K562 (cell line): ENCODE measurements around the gene PTGER4. TPM values are rescaled to one million over a fixed set of nuclear protein-coding genes. Genes with fewer than 3 reads are reported as not detected.

Experiments used
- CEBPG ChIP-seq, 3 experiments: fragments of 200-800 bp in 1 of 3; sonication (Bioruptor generic) in 1 of 3; sonication (generic) in 1 of 3; formaldehyde crosslinking in 1 of 3; IDR thresholded peaks in 2 of 3; conservative IDR thresholded peaks in 1 of 3; 2 replicates each; pipeline versions ENCODE4 v1.6.1 to v1.8.0; 2016 to 2022; ENCODE audit warnings: missing compliant biosample characterization in 2 of 3, missing genetic modification characterization in 2 of 3, mild to moderate bottlenecking in 1 of 3, missing genetic modification reagents in 1 of 3
- polyA plus RNA-seq, 8 experiments: library from polyadenylated mRNA; depleted of rRNA in 4 of 8; stranded (reverse) in 5 of 8; unstranded in 3 of 8; fragments of >200 nt; fragmentation: Nextera tagmentation in 2 of 8; fragmentation: Illumina TruSeq in 1 of 8; extraction: Ambion mirVana in 2 of 8; extraction: Trizol in 1 of 8; gene quantifications; 2 replicates each; pipeline versions ENCODE4 v1.2.1 to v1.2.3, GENCODE V29; 2011 to 2014; ENCODE audit warnings: inconsistent platforms in 1 of 8, missing spikeins in 1 of 8
- total RNA-seq, 7 experiments: library from RNA; depleted of rRNA in 6 of 7; stranded (reverse); fragments of >200 nt in 6 of 7; fragmentation: Illumina TruSeq in 2 of 7; extraction: Trizol in 2 of 7; gene quantifications; 2 replicates each; pipeline versions ENCODE4 v1.2.1 to v1.2.3, GENCODE V29; 2011 to 2021; ENCODE audit warnings: low replicate concordance in 1 of 7
- TF ChIP-seq, protein P1 (sequence below), 2 experiments: IDR thresholded peaks; 2 replicates each; pipeline ENCODE4 v1.6.1; 2011; ENCODE audit warnings: borderline replicate concordance in 1 of 2, control low read depth in 1 of 2, low read depth in 1 of 2, low read length in 1 of 2, mild to moderate bottlenecking in 1 of 2, mixed read lengths in 1 of 2, moderate library complexity in 1 of 2; ENCODE audit not compliant: insufficient read depth in 1 of 2, insufficient read length in 1 of 2, poor library complexity in 1 of 2, severe bottlenecking in 1 of 2; ENCODE audit errors: extremely low read depth in 1 of 2
- TF ChIP-seq, protein P2 (sequence below): sonication (generic); formaldehyde crosslinking; IDR thresholded peaks from 2 replicates; pipeline ENCODE4 v1.8.0; 2022; ENCODE audit warnings: missing genetic modification reagents, mild to moderate bottlenecking, borderline replicate concordance
- TF ChIP-seq, protein P3 (sequence below): fragments of 250-450 bp; sonication (Bioruptor Pico); IDR thresholded peaks from 2 replicates; pipeline ENCODE4 v1.4.0; 2020; ENCODE audit warnings: mild to moderate bottlenecking, moderate library complexity, borderline replicate concordance

PTGER4 gene
- total and polyA plus RNA-seq, 9 of the 15 experiments (the other 6 are each of a cell fraction or from before 2014, with no cell fraction given), result 0.31 TPM; not detected in 8

DNA sequence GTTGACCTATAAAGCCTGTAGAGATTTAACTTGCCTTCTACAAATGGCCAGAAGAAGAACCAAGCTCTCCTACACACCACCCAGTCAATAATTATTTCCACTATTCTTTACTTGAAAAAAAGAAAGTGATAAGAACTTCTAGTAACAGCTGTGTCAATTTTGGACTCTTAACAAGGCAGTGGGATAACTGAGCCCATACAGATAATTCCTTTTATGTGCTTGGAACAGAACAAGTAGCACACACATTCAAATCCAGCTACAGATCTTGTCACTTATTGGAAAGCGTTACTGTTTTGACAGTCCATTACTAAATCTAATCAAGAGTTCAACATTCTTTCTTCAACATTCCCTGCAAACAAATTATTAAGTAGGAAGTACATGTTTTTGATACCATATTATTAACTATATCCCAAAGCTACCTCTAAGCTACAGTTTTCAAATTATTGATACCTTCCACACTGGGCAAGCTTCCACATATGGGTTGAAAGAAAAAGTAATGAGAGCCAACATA is 6.3 kb downstream of the PTGER4 start (continued):
- TF ChIP-seq, protein P1, sequence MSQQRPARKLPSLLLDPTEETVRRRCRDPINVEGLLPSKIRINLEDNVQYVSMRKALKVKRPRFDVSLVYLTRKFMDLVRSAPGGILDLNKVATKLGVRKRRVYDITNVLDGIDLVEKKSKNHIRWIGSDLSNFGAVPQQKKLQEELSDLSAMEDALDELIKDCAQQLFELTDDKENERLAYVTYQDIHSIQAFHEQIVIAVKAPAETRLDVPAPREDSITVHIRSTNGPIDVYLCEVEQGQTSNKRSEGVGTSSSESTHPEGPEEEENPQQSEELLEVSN (IDR thresholded peaks at IDR 0.05; ENCODE audit: borderline replicate concordance in 1 of 2, extremely low read depth in 1 of 2, insufficient read depth in 1 of 2, insufficient read length in 1 of 2, low read depth in 1 of 2, low read length in 1 of 2, poor library complexity in 1 of 2, severe bottlenecking in 1 of 2), result no peak
- no peak for TF ChIP-seq CEBPG (CRISPR knock-in tag; IDR thresholded peaks at IDR 0.05)
- TF ChIP-seq CEBPG (tag; conservative IDR thresholded peaks at IDR 0.05 in 1 of 2, IDR thresholded peaks at IDR 0.05 in 1 of 2), result no peak
- TF ChIP-seq, protein P2, sequence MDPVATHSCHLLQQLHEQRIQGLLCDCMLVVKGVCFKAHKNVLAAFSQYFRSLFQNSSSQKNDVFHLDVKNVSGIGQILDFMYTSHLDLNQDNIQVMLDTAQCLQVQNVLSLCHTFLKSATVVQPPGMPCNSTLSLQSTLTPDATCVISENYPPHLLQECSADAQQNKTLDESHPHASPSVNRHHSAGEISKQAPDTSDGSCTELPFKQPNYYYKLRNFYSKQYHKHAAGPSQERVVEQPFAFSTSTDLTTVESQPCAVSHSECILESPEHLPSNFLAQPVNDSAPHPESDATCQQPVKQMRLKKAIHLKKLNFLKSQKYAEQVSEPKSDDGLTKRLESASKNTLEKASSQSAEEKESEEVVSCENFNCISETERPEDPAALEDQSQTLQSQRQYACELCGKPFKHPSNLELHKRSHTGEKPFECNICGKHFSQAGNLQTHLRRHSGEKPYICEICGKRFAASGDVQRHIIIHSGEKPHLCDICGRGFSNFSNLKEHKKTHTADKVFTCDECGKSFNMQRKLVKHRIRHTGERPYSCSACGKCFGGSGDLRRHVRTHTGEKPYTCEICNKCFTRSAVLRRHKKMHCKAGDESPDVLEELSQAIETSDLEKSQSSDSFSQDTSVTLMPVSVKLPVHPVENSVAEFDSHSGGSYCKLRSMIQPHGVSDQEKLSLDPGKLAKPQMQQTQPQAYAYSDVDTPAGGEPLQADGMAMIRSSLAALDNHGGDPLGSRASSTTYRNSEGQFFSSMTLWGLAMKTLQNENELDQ, result no peak
- TF ChIP-seq, protein P3, sequence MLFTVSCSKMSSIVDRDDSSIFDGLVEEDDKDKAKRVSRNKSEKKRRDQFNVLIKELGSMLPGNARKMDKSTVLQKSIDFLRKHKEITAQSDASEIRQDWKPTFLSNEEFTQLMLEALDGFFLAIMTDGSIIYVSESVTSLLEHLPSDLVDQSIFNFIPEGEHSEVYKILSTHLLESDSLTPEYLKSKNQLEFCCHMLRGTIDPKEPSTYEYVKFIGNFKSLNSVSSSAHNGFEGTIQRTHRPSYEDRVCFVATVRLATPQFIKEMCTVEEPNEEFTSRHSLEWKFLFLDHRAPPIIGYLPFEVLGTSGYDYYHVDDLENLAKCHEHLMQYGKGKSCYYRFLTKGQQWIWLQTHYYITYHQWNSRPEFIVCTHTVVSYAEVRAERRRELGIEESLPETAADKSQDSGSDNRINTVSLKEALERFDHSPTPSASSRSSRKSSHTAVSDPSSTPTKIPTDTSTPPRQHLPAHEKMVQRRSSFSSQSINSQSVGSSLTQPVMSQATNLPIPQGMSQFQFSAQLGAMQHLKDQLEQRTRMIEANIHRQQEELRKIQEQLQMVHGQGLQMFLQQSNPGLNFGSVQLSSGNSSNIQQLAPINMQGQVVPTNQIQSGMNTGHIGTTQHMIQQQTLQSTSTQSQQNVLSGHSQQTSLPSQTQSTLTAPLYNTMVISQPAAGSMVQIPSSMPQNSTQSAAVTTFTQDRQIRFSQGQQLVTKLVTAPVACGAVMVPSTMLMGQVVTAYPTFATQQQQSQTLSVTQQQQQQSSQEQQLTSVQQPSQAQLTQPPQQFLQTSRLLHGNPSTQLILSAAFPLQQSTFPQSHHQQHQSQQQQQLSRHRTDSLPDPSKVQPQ (CRISPR knock-in tag), result no peak
